Mesothelial cell of epicardium (in vitro differentiated cells): ENCODE measurements around the gene ISY1. TPM values are rescaled to one million over a fixed set of nuclear protein-coding genes. Genes with fewer than 3 reads are reported as not detected.

Experiments
- DNase-seq, 2 experiments: peaks; one replicate each; pipeline ENCODE4 v3.0.0; 2021; ENCODE audit warnings: low spot score in 2 of 2; ENCODE audit not compliant: unreplicated experiment in 2 of 2
- H3K27ac Mint-ChIP-seq: 2 replicates; pipeline ENCODE4 v1.8.0; 2021; ENCODE audit warnings: mixed read lengths
- H3K27me3 Mint-ChIP-seq: 2 replicates; pipeline ENCODE4 v1.8.0; 2021; ENCODE audit warnings: low read depth, mixed read lengths
- H3K36me3 Mint-ChIP-seq: 2 replicates; pipeline ENCODE4 v1.8.0; 2021; ENCODE audit warnings: mixed read lengths
- H3K4me1 Mint-ChIP-seq: 2 replicates; pipeline ENCODE4 v1.8.0; 2021; ENCODE audit warnings: mixed read lengths
- H3K4me3 Mint-ChIP-seq: 2 replicates; pipeline ENCODE4 v1.8.0; 2021; ENCODE audit warnings: mild to moderate bottlenecking, moderate library complexity, mixed read lengths
- H3K9me3 Mint-ChIP-seq: 2 replicates; pipeline ENCODE4 v1.8.0; 2021; ENCODE audit warnings: mixed read lengths
- CTCF ChIP-seq: fragments of 200-600 bp; sonication (generic); IDR thresholded peaks from one replicate; pipeline ENCODE4 v1.5.0; 2021; ENCODE audit warnings: antibody characterized with exemption; ENCODE audit not compliant: unreplicated experiment
- total RNA-seq: library from RNA; stranded (reverse); gene quantifications from 3 replicates; pipeline ENCODE4 v1.2.1, GENCODE V29; 2021

ISY1 gene
- total RNA-seq, 1 donor from 2014 or later, result 40.3 TPM

- no peak for DNase-seq
- H3K4me3 Mint-ChIP-seq, result no peak overlapping the region
- no peaks in the 10 kb centered on the region for H3K9me3 Mint-ChIP-seq
- H3K27me3 Mint-ChIP-seq, result no peaks in the 10 kb centered on the region
- H3K36me3 Mint-ChIP-seq, result peaks cover 29% of the 10 kb centered on the region
- no peak for TF ChIP-seq CTCF
- no peak overlapping the region for H3K27ac Mint-ChIP-seq
- H3K4me1 Mint-ChIP-seq, result no peaks in the 10 kb centered on the region
These were observed 28.6 kb downstream of the ISY1 start for GRCh38 chr3:129132097-129132866.

- Mint-ChIP-seq H3K9me3 (no peaks in the 10 kb centered on the region), H3K4me1 (no peaks in the 10 kb centered on the region)
These were observed 29.3 kb downstream of the ISY1 start for GRCh38 chr3:129131465-129132088.

GRCh38 chr3:129130291-129130813 is 30.5 kb downstream of the ISY1 start:
- TF ChIP-seq CTCF, result no peak
- no peaks in the 10 kb centered on the region for H3K9me3 Mint-ChIP-seq
- DNase-seq, result no peak
- H3K27ac Mint-ChIP-seq, result no peak overlapping the region
- no peak overlapping the region for H3K4me3 Mint-ChIP-seq
- H3K4me1 Mint-ChIP-seq, result no peaks in the 10 kb centered on the region
- H3K27me3 Mint-ChIP-seq, result no peaks in the 10 kb centered on the region
- H3K36me3 Mint-ChIP-seq, result peaks cover 38% of the 10 kb centered on the region

More at GRCh38 chr3:129131465-129132088, 29.3 kb downstream of the ISY1 start:
- peaks cover 27% of the 10 kb centered on the region for H3K36me3 Mint-ChIP-seq
- TF ChIP-seq CTCF, result no peak
- DNase-seq, result no peak
- H3K27ac Mint-ChIP-seq, result no peak overlapping the region
- H3K27me3 Mint-ChIP-seq, result no peaks in the 10 kb centered on the region
- no peak overlapping the region for H3K4me3 Mint-ChIP-seq

GRCh38 chr3:129128357-129129155 is 32.3 kb downstream of the ISY1 start:
- Mint-ChIP-seq H3K27me3 (no peaks in the 10 kb centered on the region), H3K27ac (no peak overlapping the region), H3K36me3 (peaks cover 30% of the 10 kb centered on the region), H3K4me3 (no peak overlapping the region), H3K4me1 (no peaks in the 10 kb centered on the region), H3K9me3 (no peaks in the 10 kb centered on the region)
- no peak for TF ChIP-seq CTCF
- DNase-seq, result no peak

DNA sequence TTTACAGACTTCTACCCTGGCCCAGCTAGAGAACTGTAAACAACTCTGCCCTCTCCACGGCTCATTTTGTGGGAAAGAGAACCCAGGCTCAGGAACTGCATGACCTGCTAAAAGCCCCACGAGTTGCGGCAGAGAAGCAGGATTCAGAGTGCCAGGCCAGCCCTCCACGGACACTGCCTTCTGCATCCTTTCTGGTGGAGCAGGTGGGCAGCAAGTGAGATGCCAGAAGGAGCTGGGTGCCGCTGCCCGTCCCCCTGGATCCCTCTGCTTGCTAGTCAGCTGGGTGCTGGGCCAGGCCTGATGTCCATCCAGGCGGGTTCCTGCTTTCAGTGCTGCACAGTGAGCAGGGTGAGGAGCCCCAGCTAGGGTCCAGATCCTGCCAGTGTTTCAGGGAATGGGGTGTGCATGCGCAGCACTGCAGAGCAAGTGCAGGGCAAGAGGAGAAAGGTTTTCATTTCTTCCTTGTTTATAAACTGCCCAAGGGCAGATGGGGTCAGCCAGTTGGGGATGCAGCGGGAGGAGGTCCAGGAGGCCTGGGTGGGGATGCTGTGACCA is 34.1 kb downstream of the ISY1 start:
- Mint-ChIP-seq H3K27ac (no peak overlapping the region), H3K4me3 (no peak overlapping the region), H3K4me1 (peaks cover 5% of the 10 kb centered on the region), H3K27me3 (no peaks in the 10 kb centered on the region), H3K36me3 (peaks cover 20% of the 10 kb centered on the region), H3K9me3 (no peaks in the 10 kb centered on the region)
- TF ChIP-seq CTCF, result no peak
- no peak for DNase-seq
